ENCODE results near the gene TNFRSF11A. TPM values are rescaled to one million over a fixed set of nuclear protein-coding genes. Genes with fewer than 3 reads are reported as not detected.

TNFRSF11A gene
- total RNA-seq, 1 experiment from 2014 or later: 3.2 TPM

DNA sequence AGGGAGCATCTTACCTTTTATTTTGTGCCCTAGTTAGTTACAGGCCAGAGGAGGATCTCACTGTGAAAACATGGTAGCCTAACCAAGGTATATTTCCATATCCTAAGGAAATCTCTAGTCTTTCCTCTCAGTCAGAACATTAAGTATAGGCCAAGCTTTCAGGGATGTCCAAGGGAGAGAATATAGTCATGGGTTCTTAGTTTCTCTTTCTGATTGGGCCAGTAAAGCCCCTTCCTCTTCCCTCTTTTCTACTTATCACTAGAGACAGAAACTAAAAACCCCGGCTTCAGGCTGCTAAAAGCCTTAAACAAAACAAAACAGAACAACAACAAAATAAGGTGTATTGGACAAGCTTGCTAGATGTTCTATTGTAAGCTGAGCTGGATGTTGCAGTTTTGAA, 44.3 kb upstream of the TNFRSF11A start:
- Histone ChIP-seq H4K20me1 (ENCODE audit: insufficient read depth) (no peaks in the 10 kb centered on the region), H3K4me1 (ENCODE audit: control insufficient read depth in 1 of 2, insufficient read depth in 2 of 2, low read length in 2 of 2) (peaks cover 0 to 15% of the 10 kb centered on the region in 2 experiments; a peak in 3 of 4 replicates), H3K9ac (ENCODE audit: low read length) (no peak overlapping the region), H3K4me2 (ENCODE audit: low read length) (no peak overlapping the region), H3K27ac (ENCODE audit: low read depth, low read length) (no peak overlapping the region), H3K9me3 (ENCODE audit: control insufficient read depth in 1 of 2, insufficient read depth in 1 of 2, low read depth in 1 of 2, low read length in 2 of 2) (no peaks in the 10 kb centered on the region), H3K79me2 (ENCODE audit: insufficient read depth, low read length) (no peaks in the 10 kb centered on the region), H3K4me3 (replicated peaks in 1 of 2; ENCODE audit: low read depth in 1 of 2, low read length in 2 of 2) (no peak overlapping the region), H3K9me2 (ENCODE audit: insufficient read depth) (no peaks in the 10 kb centered on the region), H3K27me3 (ENCODE audit: insufficient read depth, low read length) (no peaks in the 10 kb centered on the region), H3K36me3 (ENCODE audit: control insufficient read depth in 1 of 2, insufficient read depth in 2 of 2, low read length in 2 of 2) (peaks cover 2 to 3% of the 10 kb centered on the region in 2 experiments; a peak in 2 of 4 replicates), H2AFZ (ENCODE audit: low read depth, low read length, poor library complexity, severe bottlenecking) (no peak overlapping the region)
- ChIA-PET RAD21 (ENCODE audit: low non-redundant PET in 1 of 2, low total read pairs in 2 of 2, uncharacterized antibody in 2 of 2, unreplicated experiment in 2 of 2) (no interaction called here), CTCF (no interaction called here), POLR2A (no interaction called here)
- no TSS peak for BruUV-seq (replicated peaks)
- ATAC-seq: no peak
- intact Hi-C loops (cut with micrococcal nuclease): no loop called here
- TF ChIP-seq EGR1 (IDR thresholded peaks at IDR 0.05; ENCODE audit: low read depth) (no peak), ZFX (IDR thresholded peaks at IDR 0.05) (no peak), YY1 (IDR thresholded peaks at IDR 0.05; ENCODE audit: extremely low read depth, insufficient replicate concordance, low read depth, low read length) (no peak), CEBPB (IDR thresholded peaks at IDR 0.05; ENCODE audit: low read depth) (no peak), EZH2 (IDR thresholded peaks at IDR 0.05) (no peak)
- TF ChIP-seq, protein P1, sequence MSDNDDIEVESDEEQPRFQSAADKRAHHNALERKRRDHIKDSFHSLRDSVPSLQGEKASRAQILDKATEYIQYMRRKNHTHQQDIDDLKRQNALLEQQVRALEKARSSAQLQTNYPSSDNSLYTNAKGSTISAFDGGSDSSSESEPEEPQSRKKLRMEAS (IDR thresholded peaks at IDR 0.05): no peak
- no peak for DNase-seq (ENCODE audit: low read depth, low spot score)

DNA sequence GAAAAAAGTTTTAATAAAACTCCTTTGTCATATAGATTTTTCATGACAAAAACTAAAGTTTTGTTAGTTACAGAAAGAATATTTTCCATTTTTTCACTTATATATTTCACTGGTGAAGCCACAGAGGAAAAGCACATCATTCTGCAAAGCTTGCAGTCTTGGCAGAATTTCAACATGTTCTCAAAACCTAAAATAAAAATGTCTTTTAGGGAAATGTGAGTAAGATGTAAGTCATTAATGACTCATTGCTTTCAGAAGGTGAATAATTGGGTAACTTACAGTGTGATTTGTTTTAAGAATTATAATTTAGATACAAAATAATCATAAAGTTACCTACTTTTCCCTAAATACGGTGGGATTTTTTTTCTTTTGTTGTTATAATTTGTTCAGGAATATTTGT, 43.4 kb upstream of the TNFRSF11A start:
- H3K27ac ChIP-seq (ENCODE audit: low read depth, low read length): no peak overlapping the region; the same call in 1 of the 2 replicates
- no peak overlapping the region for H3K9ac ChIP-seq (ENCODE audit: low read length)
- CTCF ChIA-PET: no interaction called here

More for the DNA sequence above, 43.4 kb upstream of the TNFRSF11A start:
- no peaks in the 10 kb centered on the region for H4K20me1 ChIP-seq (ENCODE audit: insufficient read depth)
- peak overlapping the region; percentile 17 for H3K4me2 ChIP-seq (ENCODE audit: low read length)
- DNase-seq (ENCODE audit: low read depth, low spot score) (no peak), ATAC-seq (no peak)
- H3K9me3 ChIP-seq (ENCODE audit: control insufficient read depth in 1 of 2, insufficient read depth in 1 of 2, low read depth in 1 of 2, low read length in 2 of 2): no peaks in the 10 kb centered on the region
- H3K4me3 ChIP-seq (replicated peaks in 1 of 2; ENCODE audit: low read depth in 1 of 2, low read length in 2 of 2): no peak overlapping the region
- H3K79me2 ChIP-seq (ENCODE audit: insufficient read depth, low read length): no peaks in the 10 kb centered on the region
- peaks cover 0 to 15% of the 10 kb centered on the region in 2 experiments; a peak in 3 of 4 replicates for H3K4me1 ChIP-seq (ENCODE audit: control insufficient read depth in 1 of 2, insufficient read depth in 2 of 2, low read length in 2 of 2)
- TF ChIP-seq SRF (IDR thresholded peaks at IDR 0.05; ENCODE audit: low read depth) (peak; percentile 23; the same call in 1 of the 2 replicates), CEBPB (IDR thresholded peaks at IDR 0.05; ENCODE audit: low read depth) (peak; percentile 65), JUND (IDR thresholded peaks at IDR 0.05) (peak; percentile 55), SP1 (IDR thresholded peaks at IDR 0.05; ENCODE audit: low read depth) (peak; percentile 39), EZH2 (IDR thresholded peaks at IDR 0.05) (no peak), ELF1 (IDR thresholded peaks at IDR 0.05; ENCODE audit: borderline replicate concordance, low read depth) (no peak), FOSL1 (IDR thresholded peaks at IDR 0.05; ENCODE audit: low read depth) (peak; percentile 88)
- intact Hi-C loops (cut with micrococcal nuclease): no loop called here
- POLR2A ChIA-PET: no interaction called here
- no peaks in the 10 kb centered on the region for H3K27me3 ChIP-seq (ENCODE audit: insufficient read depth, low read length)
- no peaks in the 10 kb centered on the region for H3K9me2 ChIP-seq (ENCODE audit: insufficient read depth)
- RAD21 ChIA-PET (ENCODE audit: low non-redundant PET in 1 of 2, low total read pairs in 2 of 2, uncharacterized antibody in 2 of 2, unreplicated experiment in 2 of 2): no interaction called here
- H3K36me3 ChIP-seq (ENCODE audit: control insufficient read depth in 1 of 2, insufficient read depth in 2 of 2, low read length in 2 of 2): peaks cover 2 to 3% of the 10 kb centered on the region in 2 experiments; a peak in 2 of 4 replicates
- H2AFZ ChIP-seq (ENCODE audit: low read depth, low read length, poor library complexity, severe bottlenecking): no peak overlapping the region
- no TSS peak for BruUV-seq (replicated peaks)

All from HCT116 (cell line).